HG02938 (cell line): ENCODE measurements around the gene RAET1G.
A peak's percentile ranks its signal among the peaks of the same experiment; 100 is the strongest.
"Not testable (repeated sequence)": the region's sequence is repeated elsewhere in the genome, so short reads cannot be mapped to it uniquely, and the experiment has no call there.

Experiments
- ATAC-seq: cut with Tn5 transposase; IDR thresholded peaks from one replicate; pipeline ENCODE4 v1.9.1; 2021; ENCODE audit warnings: mild to moderate bottlenecking, moderate library complexity; ENCODE audit not compliant: unreplicated experiment

RAET1G gene

DNA sequence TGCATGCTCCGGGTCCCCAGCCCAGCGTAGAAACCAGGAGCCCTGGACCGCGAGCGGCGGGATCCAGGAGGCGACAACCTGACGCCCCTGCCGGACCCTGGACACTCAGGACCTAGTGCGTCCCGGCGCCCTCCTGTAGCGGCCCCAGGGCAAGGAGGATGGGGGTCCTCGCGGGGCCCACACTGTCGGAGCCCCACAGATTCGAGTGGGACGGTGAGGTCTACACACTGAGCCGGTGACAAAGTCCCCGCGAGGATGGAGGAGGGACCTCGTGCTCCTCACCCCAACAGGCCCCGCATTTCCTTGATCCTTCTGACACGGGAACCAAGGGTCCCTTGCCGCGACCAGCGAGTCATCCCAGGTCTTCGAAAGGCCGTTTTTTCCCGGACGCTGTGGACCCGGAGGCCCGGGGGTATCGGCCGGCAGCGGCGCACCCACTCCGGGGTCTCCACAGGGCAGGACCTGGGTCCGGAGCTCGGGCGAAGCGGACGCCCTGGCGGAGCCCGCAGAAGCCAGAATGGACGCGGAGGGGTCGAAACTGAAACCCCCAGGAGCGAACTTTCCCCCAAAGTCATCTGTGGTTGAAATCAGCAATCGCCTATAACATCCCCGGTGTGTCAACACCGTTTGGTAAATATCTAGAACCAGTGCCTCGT is 31.5 kb upstream of the RAET1G start:
- not testable (repeated sequence) for ATAC-seq

DNA sequence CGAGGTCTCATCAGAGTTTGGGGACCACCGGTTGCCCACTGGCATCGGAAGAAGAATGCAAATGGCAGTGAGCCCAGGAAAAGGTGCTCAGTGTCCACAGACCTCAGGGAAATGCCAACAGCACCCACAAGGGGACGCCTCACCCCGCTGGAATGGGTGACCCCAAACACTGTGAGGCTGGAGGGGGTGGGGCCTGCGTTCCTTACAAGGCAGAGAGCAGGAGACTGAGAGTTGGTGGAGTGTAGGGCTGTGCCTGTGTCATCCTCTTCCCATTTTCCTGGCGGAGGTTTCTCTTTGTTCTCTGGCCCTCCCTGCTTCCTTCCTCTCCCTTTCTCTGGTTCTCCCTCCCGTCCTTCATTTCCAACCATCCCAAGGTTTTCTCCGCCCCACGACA is 31.0 kb upstream of the RAET1G start:
- not testable (repeated sequence) for ATAC-seq

DNA sequence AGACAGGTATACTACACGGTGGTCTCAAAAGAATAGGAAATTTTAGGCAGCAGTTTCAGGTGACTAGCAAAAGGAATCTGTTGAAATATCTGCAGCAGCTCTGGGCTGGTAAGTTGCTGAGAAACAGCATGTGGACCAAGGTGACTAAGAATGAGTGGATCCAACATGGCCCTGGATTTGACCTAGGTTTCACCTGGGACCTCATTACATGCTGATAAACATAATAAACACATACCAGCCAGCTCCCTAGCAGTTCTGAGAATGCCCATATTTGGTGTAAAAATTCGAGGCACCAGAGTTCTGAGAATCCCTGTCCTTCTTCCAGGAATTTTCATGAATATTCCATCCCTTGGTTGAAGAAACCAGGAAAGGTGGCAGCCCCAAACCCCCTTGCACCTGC is 30.5 kb upstream of the RAET1G start:
- not testable (repeated sequence) for ATAC-seq

DNA sequence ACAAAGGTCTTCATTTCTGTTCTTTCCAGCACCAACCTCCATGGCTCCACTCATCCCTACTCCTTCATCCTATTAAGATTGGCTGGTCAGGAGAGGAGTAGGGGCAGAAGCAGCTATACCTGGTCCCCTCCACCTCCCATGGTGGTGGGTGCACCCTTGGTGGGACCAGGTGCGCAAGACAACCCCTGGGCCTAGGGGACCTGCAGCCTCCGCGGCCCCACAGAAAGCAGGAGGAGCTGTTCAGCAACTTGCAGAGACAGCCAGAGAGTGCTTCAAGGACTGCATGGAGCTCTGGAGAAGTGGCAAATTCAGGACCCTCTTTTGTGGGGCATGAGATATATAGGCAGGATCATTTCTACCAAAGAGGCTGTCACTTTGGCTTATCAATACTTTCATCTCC is 28.7 kb upstream of the RAET1G start:
- no peak for ATAC-seq

DNA sequence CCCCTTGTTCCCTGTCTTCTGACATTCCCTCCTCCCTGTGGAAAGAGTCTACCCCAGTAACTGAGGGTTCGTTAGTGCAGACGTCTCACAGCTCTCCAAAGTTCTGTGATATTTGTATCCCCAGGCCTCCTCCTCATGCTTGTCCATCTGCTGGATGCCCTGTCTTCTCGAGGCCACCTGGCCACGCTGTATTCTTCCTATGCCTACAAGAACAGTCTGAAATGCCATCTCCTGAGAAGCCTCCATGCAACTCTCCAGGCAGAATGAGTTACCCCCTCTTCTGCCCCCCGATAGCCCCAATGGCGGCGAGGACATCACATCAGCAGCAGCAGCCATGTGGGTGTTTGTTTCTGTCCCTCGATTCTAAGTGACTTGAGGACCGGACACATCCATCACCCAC is 28.2 kb upstream of the RAET1G start:
- ATAC-seq, result no peak

DNA sequence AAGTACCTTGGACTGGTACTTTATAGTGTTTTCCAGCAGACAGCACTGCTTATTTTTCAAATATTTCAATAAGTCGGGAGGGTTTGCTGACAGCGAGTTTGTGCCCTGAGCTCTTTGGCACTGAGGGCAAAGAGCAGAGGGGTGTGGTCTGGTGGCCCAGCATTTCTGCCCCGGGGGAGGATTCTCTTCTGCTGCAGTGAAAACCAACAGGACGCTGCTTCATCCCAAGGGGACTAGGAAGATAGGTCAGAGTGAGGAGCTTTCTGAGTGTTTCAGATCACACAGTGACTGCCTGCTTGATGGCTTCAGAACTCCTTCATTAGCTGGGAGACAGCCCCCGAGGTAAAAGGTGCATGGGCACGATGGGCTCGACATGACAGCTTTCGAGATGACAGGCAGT is 27.5 kb upstream of the RAET1G start:
- no peak for ATAC-seq

DNA sequence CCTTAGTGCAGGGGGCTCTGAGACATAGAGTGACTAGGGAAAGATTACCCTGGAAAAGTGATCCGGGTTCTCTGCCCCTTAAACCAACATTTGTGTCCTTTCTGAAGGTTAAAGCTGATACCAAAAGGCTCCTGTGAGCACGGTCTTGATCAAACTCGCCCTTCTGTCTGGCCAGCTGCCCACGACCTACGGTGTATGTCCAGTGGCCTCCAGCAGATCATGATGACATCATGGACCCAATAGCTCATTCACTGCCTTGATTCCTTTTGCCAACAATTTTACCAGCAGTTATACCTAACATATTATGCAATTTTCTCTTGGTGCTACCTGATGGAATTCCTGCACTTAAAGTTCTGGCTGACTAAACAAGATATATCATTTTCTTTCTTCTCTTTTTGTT is 25.7 kb upstream of the RAET1G start:
- no peak for ATAC-seq

DNA sequence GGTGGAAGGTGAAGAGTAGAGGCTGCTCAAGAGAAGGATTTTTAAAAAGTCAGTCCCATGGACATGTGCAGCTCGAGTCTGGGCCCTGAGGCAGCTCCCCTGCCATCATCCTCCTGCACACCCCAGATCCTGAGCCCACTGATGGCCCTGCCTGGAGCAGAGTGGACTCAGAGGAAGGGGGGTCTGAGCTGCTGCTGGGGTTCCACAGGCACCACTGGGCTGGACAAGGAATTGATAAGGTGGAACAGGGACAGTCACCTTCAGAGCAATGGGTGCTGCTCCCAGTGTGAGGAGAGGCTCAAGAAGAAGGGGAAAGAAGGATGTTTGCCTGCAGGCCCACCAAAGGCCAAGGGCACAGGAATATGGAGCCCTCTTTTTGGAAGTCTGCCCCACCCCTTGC is 25.1 kb upstream of the RAET1G start:
- no peak for ATAC-seq

DNA sequence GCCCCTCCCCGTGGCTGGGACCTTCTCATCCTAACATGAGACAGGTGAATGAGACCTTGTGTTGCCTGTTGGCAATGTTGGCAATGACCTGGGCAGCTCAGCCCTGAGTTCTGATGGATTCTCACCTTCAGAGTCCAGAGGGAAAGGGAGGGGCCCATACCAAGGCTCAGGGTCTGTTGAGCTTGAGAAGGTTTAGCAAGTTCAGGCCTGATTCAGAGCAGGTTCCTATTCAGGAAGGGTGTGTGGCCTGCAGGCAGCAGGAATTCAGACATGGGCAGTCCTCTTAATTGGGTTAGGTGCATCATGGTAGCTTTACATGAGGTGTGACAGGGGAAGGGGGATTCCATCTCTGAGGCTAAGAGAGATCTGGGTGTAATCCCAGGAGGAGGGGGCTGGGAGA is 24.6 kb upstream of the RAET1G start:
- ATAC-seq, result not testable (repeated sequence)

DNA sequence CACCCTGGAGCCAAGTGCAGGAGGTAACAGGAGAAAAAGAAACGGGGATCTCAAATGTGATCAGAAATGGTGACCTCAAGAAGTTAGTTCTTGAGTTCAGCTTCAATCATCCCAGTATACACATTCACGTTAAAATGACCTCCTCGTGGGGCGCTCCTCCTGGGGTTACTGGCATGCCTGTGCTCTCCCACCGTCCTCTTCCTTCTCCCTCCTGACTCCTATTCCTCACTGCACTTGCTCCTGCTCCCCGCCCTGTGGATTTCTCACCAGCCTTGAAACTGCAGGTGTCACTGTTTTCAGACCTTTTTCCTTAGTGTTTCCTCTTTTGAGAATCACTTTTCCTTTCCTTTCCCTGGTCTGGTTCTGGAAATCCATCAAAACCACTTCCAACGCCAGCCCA is 23.7 kb upstream of the RAET1G start:
- not testable (repeated sequence) for ATAC-seq

DNA sequence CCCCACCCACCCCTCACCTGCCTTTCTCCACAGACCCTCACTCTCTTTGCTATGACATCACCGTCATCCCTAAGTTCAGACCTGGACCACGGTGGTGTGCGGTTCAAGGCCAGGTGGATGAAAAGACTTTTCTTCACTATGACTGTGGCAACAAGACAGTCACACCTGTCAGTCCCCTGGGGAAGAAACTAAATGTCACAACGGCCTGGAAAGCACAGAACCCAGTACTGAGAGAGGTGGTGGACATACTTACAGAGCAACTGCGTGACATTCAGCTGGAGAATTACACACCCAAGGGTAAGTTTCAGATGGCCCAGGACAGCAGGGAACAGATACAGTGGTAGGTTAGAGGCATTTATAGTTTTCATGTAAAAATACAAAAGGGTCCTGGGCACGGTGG is 22.4 kb upstream of the RAET1G start:
- ATAC-seq, result not testable (repeated sequence)

DNA sequence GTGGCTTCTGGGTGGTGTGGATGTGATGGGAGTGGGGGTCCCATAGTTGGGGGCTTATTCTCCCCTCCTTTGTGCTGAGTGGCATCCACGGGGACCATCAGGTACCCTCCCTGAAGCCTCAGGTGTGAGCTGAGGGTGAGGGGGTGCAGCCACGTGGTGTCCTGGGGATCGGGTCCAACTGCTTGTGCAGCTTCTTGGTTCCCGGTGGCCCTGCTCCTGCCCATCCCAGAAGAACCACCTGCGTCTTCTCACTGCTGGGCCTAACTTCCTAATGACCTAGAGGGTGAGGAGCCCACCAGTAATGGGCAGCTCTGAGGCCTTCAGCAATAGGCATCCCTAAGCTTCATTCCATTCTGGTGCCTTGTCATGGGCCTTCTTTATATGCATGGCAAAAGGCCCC is 20.4 kb upstream of the RAET1G start:
- not testable (repeated sequence) for ATAC-seq

DNA sequence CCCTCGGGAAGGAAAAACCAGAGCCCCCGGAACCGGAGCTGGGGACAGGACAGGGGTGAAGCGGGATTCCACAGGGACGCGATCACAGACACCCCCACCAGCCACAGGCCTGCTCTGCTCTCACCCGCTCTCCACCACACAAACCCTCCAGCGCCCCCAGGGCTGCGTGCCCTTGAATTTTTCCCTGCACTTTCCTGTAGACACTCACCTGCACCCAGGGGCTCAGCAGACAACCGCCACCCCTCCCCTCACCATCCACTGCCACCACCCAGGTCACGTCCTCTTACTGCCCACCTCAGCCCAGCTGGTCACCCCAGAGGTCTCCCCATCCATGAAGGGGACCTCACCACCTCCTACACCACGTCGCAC is 19.5 kb upstream of the RAET1G start:
- ATAC-seq, result no peak

DNA sequence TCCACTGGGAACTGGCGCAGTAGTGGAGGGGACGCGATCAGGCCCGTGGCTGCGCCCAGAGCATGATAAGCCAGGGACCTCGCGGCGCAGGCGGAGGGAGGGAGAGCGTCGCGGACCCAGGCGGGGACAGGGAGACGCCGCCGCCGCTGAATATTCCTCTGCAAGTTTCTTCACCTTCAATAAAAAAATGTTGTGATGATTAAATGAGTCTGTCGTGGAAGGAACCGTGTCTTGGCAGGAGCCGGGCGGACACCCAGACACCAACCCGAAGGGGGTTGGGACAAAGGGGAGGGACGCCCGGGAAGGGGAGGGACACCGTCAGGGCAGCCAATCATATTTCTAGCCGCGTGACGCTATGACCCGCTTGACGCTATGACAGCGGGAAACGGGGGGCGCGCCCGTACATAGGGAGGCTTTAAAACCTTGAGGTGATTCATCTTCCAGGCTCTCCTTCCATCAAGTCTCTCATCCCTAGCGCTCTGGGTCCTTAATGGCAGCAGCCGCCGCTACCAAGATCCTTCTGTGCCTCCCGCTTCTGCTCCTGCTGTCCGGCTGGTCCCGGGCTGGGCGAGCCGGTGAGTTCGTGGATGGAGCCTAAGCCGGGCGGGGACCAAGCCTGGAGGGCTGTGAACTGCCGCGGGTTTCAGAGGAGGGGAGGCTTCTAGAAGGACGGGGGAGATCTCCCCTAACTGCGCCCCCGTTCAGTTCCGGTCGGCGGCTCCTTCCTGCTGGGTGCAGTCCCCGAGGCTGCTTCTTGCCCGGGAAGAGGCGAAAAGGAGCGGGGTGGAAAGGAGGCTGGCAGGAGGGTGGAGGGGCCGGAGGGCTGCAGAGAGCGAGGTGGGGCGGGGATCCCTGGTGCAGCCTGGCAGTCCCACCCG is 18.9 kb upstream of the RAET1G start, which contains the start of gene ULBP2:
ULBP2 (plus strand) TSS at position 432 of the 878 bp plus-strand sequence; CDS start at position 491, 59 bp downstream.
- ATAC-seq, result no peak

DNA sequence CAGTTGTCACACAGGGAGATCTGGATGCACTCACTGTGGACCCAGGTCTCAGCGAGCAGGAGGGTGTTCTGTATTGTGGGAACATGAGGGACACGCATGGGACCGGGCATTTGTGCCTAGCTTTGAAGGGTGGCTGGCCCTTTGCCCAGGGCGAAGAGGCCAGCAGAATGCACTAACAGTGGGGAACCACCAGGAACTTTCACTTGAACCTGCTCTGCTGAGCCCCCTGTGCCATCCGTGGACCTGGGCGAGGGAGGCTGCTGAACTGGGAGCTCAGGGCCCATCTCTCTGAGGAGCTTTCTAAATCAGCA is 17.7 kb upstream of the RAET1G start:
- ATAC-seq, result no peak

DNA sequence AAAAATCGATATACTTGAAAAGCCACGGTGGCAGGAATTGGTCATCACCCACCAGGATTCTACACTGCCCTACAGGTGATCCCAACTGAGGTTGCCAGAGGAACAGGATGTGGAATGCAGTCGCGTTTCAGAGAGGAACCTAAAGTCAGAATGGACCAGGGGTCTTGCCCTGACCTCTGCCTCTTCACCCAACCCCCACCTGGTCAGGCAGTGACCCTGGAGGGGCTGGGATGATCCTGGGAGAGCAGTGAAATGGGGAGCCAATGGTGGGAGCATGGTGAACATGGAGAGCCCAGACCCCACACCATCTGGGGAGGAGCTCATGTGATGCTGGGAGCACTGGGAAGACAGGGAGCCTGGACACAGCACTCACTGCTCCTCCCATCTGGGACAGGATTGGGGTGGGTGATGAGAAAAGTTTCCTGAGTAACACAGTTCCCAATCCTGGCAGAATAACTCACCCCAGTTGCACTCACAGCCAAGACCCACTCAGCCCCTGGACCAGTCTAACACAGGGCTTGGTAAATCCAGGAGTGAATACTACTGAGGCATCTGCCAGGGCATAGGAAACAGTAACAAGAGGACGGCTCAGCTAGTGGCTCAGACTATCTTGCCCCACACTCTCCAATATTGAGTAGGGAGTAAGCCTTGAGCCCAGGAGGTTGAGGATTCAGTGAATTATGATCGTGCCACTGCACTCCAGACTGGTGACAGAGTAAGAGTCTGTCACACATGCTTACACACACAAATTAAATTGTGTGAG is 17.2 kb upstream of the RAET1G start:
- ATAC-seq, result no peak

DNA sequence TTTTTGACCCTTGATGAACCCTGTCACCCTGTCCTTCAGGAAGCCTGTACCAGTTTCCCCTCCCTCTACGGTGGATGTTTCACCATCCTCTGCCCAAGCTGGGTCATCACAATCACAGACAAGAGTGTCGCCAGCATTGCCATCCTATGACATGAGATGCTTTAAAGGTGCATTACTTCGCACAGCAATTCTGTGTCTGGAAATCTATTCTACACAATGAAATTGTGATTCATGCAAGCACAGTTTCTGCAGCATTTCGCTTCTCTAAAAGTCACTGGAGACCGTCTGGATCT is 16.4 kb upstream of the RAET1G start:
- no peak for ATAC-seq

DNA sequence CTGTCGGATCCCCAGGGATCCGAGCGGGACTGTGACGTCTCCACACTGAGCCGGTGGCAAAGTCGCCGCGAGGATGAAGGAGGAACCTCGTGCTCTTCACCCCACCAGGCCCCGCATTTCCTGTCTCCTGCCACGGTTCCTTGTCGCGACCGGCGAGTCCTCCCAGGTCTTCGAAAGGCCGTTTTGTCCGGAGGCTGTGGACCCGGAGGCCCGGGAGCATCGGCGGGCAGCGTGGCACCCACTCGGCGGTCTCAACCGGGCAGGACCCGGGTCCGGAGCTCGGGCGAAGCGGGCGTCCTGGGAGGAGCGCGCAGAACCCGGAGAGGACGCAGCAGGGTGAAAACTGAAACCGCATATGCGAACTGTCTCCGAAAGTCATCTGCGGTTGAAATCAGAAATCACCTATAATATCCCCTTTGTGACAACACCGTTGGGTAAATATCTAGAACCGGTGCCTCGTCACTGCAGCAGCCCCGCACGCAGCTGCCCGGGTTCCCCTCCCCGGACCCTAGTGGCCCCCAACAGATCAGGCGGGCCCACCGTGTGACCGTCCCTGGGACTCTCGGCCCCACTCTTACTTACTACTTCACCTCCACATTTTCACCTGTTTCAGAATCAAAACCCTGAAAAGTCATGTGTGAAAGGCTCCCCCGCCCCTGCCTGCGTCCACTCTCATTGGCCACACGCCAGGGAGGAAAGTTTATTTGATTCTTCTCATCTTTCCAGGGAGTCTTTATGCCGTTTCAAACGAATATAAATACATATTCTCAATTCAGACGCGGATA is 15.8 kb upstream of the RAET1G start:
- peak; percentile 86 for ATAC-seq

DNA sequence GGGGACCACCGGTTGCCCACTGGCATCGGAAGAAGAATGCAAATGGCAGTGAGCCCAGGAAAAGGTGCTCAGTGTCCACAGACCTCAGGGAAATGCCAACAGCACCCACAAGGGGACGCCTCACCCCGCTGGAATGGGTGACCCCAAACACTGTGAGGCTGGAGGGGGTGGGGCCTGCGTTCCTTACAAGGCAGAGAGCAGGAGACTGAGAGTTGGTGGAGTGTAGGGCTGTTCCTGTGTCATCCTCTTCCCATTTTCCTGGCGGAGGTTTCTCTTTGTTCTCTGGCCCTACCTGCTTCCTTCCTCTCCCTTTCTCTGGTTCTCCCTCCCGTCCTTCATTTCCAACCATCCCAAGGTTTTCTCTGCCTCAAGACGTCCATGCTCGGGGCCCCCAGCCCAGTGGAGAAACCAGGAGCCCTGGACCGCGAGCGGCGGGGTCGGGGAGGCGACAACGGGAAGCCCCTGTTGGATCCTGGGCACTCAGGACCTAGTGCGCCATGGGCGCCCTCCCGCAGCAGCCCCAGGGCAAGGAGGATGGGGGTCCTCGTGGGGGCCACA is 15.2 kb upstream of the RAET1G start:
- not testable (repeated sequence) for ATAC-seq

DNA sequence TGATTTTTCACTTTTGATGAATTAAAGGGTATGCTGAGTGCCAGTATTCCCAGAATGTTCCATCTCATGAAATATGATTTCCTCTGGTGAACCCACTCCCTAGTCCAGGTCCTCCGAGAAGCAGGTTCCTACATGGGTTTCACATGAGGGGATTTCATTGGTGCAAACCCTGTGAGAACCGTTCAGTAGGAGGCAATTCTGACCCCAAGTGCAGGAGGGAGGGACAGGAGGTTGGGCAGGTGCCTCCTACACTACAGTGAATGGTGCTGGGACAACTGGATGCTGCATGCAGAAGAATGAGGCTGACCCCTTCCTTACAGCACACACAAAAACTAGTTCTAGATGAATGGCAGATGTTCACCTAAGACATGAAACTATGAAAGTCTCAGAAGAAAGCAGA is 13.8 kb upstream of the RAET1G start:
- no peak for ATAC-seq

DNA sequence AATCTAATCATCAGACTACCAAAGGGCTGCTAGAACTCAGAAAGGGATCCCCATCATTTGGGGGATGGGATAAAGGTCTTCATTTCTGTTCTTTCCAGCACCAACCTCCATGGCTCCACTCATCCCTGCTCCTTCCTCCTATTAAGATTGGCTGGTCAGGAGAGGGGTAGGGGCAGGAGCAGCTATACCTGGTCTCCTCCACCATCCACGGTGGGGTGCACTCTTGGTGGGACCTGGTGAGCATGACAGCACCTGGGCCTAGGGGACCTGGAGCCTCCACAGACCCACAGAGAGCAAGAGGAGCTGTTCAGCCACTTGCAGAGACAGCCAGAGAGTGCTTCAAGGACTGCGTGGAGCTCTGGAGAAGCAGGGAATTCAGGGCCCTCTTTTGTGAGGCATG is 12.7 kb upstream of the RAET1G start:
- ATAC-seq, result no peak
